ENCODE results near the gene AUNIP.

AUNIP gene

DNA sequence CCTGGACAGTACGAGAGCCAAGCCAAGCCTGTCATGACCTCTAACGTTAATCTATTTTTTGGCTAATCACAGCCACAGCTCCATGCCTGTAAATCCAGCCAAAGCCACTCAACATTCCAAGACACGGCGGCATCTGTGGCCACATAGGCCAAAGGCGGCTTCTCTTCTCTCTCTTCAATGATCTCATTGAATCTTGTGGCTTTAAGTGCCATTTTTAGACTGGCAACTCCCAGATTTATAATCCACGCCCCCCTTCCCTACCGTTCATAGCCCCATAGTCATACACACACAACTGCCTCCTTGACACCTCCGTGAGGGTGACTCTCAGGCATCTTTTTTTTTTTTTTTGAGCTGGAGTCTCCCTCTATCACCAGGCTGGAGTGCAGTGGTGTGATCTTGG lies 64.9 kb downstream of the AUNIP start:
- no peak for DNase-seq (ENCODE audit: low read depth)

DNA sequence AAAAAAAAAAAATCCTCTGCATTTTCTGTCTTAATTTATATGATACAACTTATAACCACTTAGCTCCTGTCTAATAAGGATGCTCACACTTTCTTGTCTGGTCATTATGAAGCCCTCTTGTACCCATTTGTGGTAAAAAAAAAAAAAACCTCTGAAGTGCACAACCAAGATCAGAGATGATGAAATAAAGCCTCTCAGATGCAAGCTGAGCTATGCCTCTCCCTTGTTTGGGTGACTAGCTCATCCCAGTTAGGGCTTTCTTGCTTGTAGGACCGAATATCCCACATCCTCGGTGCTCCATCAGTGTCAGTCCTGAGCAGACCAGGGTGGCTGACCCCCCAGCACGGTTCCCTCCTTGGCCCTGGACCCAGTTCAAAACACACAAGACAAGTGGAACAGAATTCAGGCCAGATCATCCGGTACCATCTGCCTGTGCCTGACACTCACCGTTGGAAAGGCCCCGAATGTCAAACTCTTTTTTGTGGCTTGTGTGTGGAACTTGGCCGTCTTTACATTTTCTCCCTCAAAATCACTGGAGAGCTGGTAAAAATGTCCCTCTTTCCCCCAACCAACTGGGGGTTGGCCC lies 65.6 kb downstream of the AUNIP start:
- DNase-seq (ENCODE audit: low read depth), result no peak

DNA sequence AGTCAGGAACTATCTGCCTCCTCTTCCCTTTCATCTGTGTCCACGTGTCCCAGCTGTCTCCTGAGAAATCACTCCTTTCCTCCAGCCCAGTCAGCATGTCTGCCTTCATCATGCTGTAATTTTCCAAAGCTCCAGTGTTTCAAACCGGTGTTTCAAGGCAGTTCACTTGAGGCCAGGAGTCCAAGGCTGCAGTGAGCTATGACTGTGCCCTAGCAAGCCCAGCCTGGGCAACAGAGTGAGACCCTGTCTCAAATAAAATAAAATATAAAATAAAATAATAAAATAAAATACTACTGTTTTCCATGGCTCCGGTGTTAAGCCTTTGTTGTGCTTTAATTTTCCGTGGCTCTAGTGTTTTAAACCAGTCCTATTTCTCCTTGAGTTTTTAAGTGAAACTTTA lies 67.1 kb downstream of the AUNIP start:
- DNase-seq (ENCODE audit: low read depth), result no peak

DNA sequence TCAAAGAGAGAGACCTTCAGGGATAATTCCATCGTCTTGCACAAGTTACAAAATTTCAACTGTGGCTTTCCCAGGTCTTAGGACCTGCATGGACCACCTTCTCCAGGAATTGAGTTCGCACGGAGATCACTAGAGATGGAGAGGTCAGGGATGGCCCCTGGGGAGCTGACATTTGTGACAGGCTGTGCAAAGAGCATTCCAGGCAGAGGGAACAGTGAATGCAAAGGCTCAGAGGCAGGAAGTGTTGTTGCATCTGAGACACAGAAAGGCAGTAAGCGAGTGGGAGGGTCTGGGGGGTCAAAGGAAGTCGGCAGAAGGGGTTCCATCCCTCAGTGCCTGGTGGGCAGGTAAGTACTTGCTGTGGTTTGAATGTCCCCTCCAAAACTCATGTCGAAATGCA lies 68.8 kb downstream of the AUNIP start:
- DNase-seq (ENCODE audit: low read depth), result no peak

DNA sequence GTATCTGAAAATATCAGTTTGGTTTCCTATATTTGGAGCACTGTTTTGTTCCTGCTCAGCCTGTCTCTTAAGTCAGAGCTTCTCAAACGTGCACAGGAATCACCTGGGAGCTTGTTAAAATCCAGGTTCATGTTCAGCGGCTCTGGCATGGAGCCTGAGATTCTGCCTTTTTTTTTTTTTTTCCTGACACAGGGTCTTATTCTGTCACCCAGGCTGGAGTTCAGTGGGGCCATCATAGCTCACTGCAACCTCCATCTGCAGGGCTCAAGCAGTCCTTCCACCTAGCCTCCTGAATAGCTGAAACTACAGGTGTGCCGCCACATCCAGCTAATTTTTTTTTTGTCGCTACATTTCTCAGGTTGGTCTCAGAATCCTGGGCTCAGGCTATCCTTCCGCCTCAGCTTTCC lies 71.5 kb downstream of the AUNIP start:
- no peak for DNase-seq (ENCODE audit: low read depth)

DNA sequence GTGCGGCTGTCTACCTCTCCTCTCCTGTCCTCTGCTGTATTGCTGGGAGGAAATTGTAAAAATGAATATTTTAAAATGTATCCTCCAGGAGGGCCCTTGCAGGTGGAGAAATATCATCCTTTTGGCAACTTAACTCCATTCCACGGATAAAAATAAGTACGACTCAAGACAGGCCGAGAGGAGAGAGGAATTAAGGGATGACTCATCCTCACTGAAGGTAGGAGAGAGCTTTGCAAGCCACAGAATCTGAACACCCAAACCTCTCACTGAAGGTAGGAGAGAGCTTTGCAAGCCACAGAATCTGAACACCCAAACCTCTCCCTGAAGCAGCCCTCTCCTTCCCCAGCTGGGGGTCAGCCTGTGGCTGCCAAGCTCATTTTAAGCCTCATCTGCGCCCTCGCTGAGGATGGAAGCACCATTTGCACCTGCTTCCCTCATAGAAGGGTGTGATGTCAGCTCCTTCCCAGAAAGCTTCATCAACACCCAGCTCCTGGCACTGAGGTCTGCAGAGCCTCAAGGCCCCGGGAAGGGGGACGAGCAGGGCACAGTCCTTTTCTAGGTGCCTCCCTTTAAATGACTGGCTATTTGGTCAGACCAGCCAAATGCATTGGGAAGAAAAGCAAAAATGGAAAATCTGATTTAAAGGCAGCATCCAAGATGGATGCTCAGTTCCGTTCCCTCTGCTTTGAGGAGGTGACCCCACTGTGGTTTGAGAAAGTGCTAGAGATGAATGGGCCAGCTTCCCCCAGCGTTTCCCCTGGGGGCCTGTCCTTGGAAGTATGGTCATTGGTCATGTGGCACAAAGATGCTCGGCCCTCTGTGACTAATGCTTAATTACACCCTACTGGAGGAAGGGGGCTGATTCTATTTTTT lies 72.1 kb downstream of the AUNIP start:
- DNase-seq (ENCODE audit: low read depth), result no peak

DNA sequence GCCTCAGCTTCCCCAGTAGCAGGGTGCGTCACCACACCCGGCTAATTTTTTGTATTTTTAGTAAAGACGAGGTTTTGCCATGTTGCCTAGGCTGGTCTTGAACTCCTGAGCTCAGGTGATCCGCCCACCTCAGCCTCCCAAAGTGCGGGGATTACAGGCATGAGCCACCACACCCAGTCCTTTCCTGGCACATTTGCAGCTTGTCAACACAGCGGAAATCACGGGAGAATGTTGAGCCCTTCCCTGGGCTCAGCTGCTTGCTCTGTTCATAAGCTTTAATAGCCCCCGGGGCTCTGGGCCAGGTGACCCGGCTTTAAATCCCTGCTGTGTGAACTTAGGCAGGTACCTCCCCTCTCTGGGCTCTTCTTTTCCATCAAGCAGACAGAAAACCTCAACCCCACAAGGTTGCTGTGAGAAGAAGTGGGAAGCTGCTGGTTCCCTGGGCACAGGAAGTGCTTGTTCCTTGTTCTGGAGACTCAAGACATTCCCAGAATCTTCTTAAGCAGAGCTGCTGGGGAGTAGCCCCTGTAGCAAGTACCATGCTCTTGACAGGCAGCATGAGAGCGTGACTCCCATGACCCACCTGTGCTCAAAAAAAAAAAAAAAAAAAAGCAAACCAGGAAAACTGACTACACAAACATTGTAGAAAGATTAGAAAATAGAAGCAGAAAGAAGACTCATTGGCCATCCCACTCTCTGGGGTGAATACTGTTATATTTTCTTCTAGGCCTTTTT lies 73.8 kb downstream of the AUNIP start:
- no peak for DNase-seq (ENCODE audit: low read depth)

DNA sequence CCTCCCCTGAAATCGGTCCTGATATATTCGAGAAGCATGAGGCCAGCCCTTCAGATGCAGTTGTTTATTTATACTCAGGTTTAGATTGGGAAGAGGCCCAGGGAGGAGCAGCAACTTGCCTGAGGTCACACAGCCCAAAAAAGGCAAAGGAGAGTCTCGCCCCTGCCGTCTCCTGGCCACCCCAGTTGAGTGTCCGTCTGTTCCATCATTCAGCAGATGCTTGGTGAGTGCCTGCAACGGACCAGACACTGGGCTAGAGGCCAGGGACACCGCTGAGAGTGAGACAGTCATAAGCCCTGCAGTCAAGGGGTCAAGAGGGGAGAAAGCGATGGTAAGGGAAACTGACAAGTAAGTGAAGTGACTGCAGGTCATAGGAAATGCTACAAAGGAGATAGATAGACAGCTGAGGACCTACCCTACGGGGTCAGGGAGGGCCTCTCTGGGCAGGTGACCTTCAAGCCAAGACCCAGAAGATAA lies 74.6 kb downstream of the AUNIP start:
- DNase-seq (ENCODE audit: low read depth), result no peak

Data from activated T-cell treated with anti-CD3 and anti-CD28 coated beads for 48 hours (primary cell).